Erythroblast (primary cell): ENCODE measurements around the gene PAFAH1B1.

Experiments
- GATA1 ChIP-seq: IDR thresholded peaks from 2 replicates; pipeline ENCODE4 v1.6.1; 2011; ENCODE audit warnings: low read depth, mild to moderate bottlenecking, control low read depth, low read length, moderate library complexity
- POLR2A ChIP-seq: IDR thresholded peaks from 2 replicates; pipeline ENCODE4 v1.6.1; 2011; ENCODE audit warnings: mild to moderate bottlenecking, low read length

GRCh38 chr17:2683912-2684311 lies 90.5 kb downstream of the PAFAH1B1 start:
- TF ChIP-seq POLR2A (no peak), GATA1 (no peak)
